ENCODE results near the gene PON2.
"Not testable (repeated sequence)": the region's sequence is repeated elsewhere in the genome, so short reads cannot be mapped to it uniquely, and the experiment has no call there.

The PON2 gene
- total RNA-seq = 3.5 to 3.9 reads per million in 2 experiments

GRCh38 chr7:95434557-95435421, at the start of gene PON2:
TSS of gene PON2 (minus strand) at chr7:95435028. CDS start at chr7:95434951, 77 bp downstream.
- DNase-seq (ENCODE audit: low read depth) = peak; percentile 9

DNA sequence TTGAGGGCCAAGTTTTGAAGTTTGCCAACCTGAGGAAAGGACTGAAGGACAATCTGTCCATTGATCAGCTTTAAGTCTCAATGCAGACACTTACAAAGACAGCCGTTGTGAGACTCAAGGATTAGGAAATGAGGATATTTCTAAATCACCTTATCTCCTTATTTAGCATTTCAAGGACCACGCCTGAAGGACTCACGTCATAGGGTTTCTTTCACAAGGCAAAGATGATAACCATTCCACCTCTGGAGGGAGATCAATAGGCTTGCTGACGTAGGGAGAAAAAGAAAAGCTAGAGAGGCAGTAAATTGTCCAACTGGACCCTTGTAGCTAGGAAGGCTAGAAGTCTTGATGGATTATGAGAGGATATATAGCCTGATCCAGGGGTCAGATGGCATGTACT, 47.6 kb upstream of the PON2 start:
- DNase-seq (ENCODE audit: low read depth) = no peak

- DNase-seq (ENCODE audit: low read depth) = no peak
Measured at GRCh38 chr7:95481271-95482165, 46.7 kb upstream of the PON2 start.

GRCh38 chr7:95479992-95480624, 45.3 kb upstream of the PON2 start:
- no peak for DNase-seq (ENCODE audit: low read depth)

GRCh38 chr7:95478272-95479037, 43.6 kb upstream of the PON2 start:
- no peak for DNase-seq (ENCODE audit: low read depth)

GRCh38 chr7:95476904-95477594, 42.2 kb upstream of the PON2 start:
- DNase-seq (ENCODE audit: low read depth) = peak; percentile 21

DNA sequence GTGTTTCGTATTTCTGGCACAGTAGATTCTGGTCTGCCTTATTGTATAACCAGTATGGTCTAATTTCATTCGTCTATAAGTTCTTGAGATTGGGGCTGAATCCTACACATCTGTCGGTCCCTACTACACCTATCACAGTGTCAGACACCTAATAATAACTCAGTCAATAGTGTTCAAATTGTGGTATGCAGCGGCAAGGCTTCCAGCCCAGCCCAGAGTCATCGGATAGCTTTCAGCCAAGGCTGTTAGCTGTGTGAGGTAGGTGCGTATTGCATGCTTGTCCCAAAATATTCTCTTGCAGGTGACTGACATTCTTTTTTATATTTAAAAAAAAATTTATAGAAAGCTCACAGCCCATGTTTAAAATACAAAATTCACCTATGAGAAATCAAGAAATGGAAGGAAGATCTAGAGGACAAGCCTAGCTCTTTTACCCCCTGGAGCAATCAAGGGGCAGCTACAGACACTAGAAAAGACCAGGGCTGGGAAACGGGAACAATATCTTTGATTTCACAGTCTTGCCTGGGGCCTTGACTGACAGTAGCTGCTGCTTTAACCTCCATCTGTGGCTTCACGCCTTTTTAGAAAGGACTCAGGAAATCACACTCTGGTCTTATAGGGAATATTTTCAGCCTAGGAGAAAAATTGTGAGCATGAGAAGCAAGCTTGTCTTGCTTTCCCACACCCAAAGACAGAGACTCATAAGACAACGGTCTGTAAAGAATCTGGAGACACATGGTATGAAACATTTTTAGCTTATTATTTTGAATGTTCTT, 41.4 kb upstream of the PON2 start:
- DNase-seq (ENCODE audit: low read depth) = no peak

DNA sequence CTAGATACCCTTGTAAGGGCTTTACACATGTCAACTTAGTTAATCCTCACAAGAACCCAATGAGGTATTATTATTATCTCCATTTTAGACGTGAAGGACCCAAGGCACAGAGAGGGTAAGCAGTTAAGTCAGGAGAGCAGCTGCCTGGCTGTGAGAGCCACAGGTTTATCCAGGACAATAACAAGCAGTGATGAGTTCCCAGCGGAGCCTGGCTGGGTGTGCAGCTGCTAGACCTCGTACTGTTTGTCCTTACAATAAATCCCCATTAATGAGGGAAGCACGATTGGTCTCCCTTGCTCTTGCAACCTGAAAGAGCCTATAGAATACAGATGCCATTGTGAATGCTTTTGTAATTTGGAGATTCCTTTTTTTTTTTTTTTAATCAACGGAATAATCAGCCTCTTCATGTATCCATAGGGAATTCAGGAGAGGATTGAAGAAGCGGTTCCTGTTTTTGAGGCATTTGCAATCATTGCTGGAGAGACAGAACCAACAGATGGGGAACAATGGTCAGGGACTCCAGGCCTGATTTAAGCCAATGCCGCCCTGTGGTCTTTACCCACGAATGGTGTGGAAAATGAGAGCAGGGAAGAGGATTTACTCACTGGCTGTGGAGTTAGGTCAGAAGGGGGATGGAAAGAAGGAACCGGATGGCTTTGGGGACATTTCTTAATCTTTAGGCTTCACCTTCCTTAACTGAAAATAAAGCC, 38.6 kb upstream of the PON2 start:
- DNase-seq (ENCODE audit: low read depth) = no peak

GRCh38 chr7:95472581-95473161, 37.8 kb upstream of the PON2 start:
- DNase-seq (ENCODE audit: low read depth) = no peak

- DNase-seq (ENCODE audit: low read depth) = no peak
Measured at GRCh38 chr7:95471071-95471470, 36.2 kb upstream of the PON2 start.

GRCh38 chr7:95470452-95470851, 35.6 kb upstream of the PON2 start:
- no peak for DNase-seq (ENCODE audit: low read depth)

DNA sequence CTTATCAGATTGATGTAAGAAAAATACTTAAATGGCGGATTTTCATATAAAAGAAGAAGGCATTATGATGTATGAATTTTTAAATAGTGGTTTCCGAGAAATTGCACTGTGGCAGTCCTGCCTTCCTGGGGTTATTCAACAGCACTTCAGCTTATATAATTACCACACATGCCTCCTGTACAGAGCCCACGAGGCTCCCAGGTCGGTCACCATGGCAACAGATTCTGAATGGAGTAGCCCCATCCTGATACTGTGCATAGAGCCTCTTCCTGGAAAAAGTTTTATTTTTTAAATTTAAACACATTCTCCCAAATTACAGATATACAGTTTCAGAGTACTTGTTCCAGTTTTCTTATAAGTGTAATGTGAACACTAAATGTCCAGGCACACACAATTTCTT, 35.0 kb upstream of the PON2 start:
- no peak for DNase-seq (ENCODE audit: low read depth)

DNA sequence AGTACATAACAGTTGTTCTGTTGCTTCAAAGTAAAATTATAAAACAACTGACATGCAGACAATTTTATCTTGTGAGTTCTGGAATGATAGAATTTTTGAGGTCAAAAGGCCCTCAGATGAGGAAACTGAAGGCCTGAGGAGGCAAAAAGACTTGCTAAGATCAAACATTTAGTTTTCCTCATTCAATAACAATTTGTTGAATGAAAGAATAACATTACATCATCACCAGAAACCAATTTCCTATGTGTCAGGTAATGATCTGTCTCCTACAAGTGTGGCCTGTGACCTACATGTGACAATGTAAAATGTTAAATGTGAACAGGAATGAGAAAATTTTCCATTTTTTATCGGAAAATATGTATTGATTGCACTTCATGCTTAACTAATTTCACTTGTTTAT, 34.4 kb upstream of the PON2 start:
- DNase-seq (ENCODE audit: low read depth) = no peak

DNA sequence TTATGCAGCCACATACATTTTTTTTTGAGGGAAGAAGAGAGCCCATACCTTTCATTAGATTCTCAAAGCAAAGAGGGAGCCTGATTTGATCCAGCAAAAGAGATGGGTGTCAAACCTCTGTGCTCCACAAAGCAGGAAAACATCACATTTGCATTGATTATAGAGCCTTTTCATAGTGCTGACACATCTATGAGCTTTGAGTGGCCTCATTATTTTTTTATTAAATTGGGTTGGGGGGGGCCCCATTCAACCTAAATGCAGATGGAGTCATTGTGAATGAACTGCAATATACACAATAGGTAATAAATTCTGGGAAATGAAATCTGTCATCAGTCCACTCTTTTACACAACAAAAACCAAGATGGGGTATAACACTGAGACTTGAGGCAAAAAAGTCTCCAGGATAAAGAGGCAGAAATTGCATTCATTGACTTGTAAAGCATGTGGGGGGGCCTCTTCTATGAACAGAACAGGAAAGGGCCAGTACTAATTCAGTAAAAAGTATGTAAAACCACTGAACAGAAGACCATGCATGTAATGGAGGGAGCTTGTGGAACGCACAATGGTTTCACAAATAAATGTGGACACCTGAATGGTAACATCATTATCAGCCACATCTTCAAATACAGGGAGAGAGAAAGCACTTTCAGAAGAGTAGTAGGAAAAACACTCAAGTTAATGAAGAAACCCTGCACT, 33.2 kb upstream of the PON2 start:
- no peak for DNase-seq (ENCODE audit: low read depth)

DNA sequence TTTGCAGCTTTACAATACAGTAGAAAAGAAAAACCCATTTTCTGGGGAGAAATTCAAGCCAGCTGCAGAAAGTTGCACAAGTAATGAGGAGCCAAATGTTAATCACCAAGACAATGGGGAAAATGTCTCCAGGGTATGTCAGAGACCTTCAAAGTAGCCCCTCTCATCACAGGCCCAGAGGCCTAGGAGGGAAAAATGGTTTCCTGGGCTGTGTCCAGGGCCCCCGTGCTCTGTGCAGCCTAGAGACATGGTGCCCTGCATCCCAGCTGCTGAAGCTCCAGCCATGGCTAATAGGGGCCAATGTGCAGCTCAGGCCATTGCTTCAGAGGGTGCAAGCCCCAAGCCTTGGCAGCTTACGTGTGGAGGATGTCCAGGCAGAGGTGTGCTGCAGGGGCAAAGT, 25.8 kb upstream of the PON2 start:
- not testable (repeated sequence) for DNase-seq (ENCODE audit: low read depth)

GRCh38 chr7:95457947-95458346, 23.1 kb upstream of the PON2 start:
- DNase-seq (ENCODE audit: low read depth) = no peak

DNA sequence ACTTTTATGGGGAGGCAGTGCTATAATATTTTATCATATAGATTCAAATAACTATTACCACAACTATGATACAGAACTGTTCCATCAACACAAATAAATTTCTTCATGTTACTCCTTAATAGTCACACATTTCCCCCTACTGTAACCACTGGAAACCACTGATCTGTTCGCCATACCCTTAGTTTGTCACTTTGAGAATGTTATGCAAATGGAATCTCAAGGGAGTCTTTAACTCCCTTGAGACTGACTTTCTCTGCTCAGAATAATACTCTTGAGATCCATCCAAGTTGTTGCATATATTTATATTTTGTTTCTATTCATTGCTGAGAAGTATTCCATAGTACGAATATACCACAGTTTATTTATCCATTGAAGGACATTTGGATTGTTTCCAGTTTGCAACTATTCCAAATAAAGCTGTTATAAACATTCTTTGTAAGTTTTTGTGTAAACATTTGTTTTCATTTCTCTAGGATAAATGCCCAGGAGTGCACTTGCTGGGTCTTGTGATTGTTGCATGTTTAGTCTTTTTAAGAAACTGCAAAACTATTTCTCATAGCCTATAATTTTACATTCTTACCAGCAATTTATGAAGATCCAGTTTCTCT, 19.7 kb upstream of the PON2 start:
- no peak for DNase-seq (ENCODE audit: low read depth)

DNA sequence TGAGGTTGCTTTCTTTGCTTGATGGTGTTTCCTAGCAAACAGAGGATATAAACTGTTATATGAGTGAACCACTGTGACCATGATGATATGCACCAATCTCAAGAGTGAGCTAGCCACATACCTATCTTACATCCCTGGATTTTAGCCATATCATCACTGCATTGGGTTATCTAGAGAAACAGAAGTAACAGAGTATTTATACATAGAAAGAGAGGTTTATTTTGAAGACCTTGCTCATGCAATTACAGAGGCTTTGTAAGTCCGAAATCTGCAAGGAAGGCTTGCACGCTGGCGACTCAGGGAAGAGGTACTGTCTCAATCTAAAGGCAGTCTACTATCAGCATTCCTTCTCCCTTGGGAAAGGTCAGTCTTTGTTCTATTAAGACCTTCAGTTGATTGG, 11.8 kb upstream of the PON2 start:
- DNase-seq (ENCODE audit: low read depth) = no peak

All from T follicular helper cell (primary cell).